ENCODE results near the gene UBE3A.

Gene UBE3A

GRCh38 chr15:25427861-25428260 lies 11.0 kb downstream of the UBE3A start:
- Histone ChIP-seq H3K27me3 (replicated peaks; ENCODE audit: control insufficient read depth, insufficient read depth, low read length) (no peaks in the 10 kb centered on the region), H3K4me3 (replicated peaks; ENCODE audit: low read depth, low read length) (no peak overlapping the region), H3K36me3 (ENCODE audit: control insufficient read depth, insufficient read depth, low read length) (no peaks in the 10 kb centered on the region)
- TF ChIP-seq CTCF (IDR thresholded peaks at IDR 0.05; ENCODE audit: insufficient read depth, low read length, poor library complexity, severe bottlenecking): no peak
- DNase-seq (ENCODE audit: extremely low read depth, insufficient read length): no peak

GRCh38 chr15:25426896-25427610 lies 11.8 kb downstream of the UBE3A start:
- TF ChIP-seq CTCF (IDR thresholded peaks at IDR 0.05; ENCODE audit: insufficient read depth, low read length, poor library complexity, severe bottlenecking): no peak
- no peak for DNase-seq (ENCODE audit: extremely low read depth, insufficient read length)

DNA sequence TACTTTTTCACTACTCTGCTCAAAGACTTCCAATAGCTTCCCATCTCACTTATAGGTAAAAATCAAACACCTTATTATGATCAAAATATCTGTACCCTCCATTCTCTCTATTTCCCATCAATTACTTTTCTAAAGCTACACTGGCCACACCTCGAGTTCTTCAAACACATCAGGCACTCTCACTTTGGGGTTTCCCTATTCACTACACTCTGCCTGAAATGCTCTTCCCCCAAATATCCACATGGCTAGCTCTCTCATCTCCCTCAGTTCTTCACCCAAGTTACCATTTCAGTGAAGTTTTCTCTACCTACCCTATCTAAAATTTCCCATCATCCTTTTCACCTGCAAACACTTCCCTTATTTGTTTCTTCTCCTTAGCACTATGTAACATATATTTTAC lies 14.8 kb downstream of the UBE3A start:
- no peaks in the 10 kb centered on the region for H3K27me3 ChIP-seq (replicated peaks; ENCODE audit: control insufficient read depth, insufficient read depth, low read length)
- H3K36me3 ChIP-seq (ENCODE audit: control insufficient read depth, insufficient read depth, low read length): no peaks in the 10 kb centered on the region
- TF ChIP-seq CTCF (IDR thresholded peaks at IDR 0.05; ENCODE audit: insufficient read depth, low read length, poor library complexity, severe bottlenecking): no peak
- DNase-seq (ENCODE audit: extremely low read depth, insufficient read length): no peak
- H3K4me3 ChIP-seq (replicated peaks; ENCODE audit: low read depth, low read length): no peak overlapping the region

More at GRCh38 chr15:25426896-25427610, 11.8 kb downstream of the UBE3A start:
- Histone ChIP-seq H3K4me3 (replicated peaks; ENCODE audit: low read depth, low read length) (no peak overlapping the region), H3K36me3 (ENCODE audit: control insufficient read depth, insufficient read depth, low read length) (no peaks in the 10 kb centered on the region), H3K27me3 (replicated peaks; ENCODE audit: control insufficient read depth, insufficient read depth, low read length) (no peaks in the 10 kb centered on the region)

DNA sequence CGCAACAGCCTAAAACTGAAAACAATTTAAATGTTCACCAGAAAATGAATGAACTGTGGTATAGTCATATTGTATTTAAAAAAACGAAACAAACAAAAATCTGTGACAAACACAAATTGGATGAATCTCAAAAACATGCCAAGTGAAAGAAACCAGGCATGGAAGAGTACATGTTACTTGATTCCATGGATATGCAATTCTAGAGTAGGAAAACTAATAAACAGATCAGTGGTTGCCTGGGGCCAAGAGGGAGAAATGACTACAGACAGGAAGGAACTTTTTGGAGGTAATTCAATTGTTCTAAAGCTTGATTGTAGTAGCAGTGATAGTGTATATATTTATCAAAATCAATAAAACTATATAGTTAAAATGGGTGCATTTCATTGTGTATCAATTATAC lies 16.8 kb downstream of the UBE3A start:
- Histone ChIP-seq H3K36me3 (ENCODE audit: control insufficient read depth, insufficient read depth, low read length) (no peaks in the 10 kb centered on the region), H3K4me3 (replicated peaks; ENCODE audit: low read depth, low read length) (no peak overlapping the region), H3K27me3 (replicated peaks; ENCODE audit: control insufficient read depth, insufficient read depth, low read length) (no peaks in the 10 kb centered on the region)
- no peak for DNase-seq (ENCODE audit: extremely low read depth, insufficient read length)
- TF ChIP-seq CTCF (IDR thresholded peaks at IDR 0.05; ENCODE audit: insufficient read depth, low read length, poor library complexity, severe bottlenecking): no peak

DNA sequence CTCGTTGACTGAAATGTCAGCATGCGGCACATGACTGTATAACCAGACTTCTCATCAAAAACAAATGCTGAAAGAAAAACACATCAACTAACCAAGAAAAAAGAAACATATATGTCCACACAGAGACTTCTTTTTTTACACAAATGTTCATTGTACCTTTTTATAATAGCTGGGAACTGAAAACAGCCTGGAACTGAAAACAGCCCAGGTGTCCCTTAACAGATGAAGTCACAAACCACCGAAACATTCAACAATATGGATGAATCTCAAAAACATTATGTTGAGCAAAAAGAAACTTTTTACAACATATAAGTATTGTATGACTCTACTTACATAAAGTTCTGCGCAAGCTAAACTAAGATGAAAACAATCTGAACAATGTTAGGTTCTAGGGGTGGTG lies 20.6 kb downstream of the UBE3A start:
- Histone ChIP-seq H3K4me3 (replicated peaks; ENCODE audit: low read depth, low read length) (no peak overlapping the region), H3K36me3 (ENCODE audit: control insufficient read depth, insufficient read depth, low read length) (no peaks in the 10 kb centered on the region; the same call in 1 of the 2 replicates), H3K27me3 (replicated peaks; ENCODE audit: control insufficient read depth, insufficient read depth, low read length) (no peaks in the 10 kb centered on the region)
- TF ChIP-seq CTCF (IDR thresholded peaks at IDR 0.05; ENCODE audit: insufficient read depth, low read length, poor library complexity, severe bottlenecking): no peak
- no peak for DNase-seq (ENCODE audit: extremely low read depth, insufficient read length)

GRCh38 chr15:25417604-25418003 lies 21.2 kb downstream of the UBE3A start:
- no peak overlapping the region for H3K4me3 ChIP-seq (replicated peaks; ENCODE audit: low read depth, low read length)
- no peaks in the 10 kb centered on the region; the same call in 1 of the 2 replicates for H3K36me3 ChIP-seq (ENCODE audit: control insufficient read depth, insufficient read depth, low read length)
- DNase-seq (ENCODE audit: extremely low read depth, insufficient read length): no peak
- no peaks in the 10 kb centered on the region for H3K27me3 ChIP-seq (replicated peaks; ENCODE audit: control insufficient read depth, insufficient read depth, low read length)
- TF ChIP-seq CTCF (IDR thresholded peaks at IDR 0.05; ENCODE audit: insufficient read depth, low read length, poor library complexity, severe bottlenecking): no peak
